HG02970 (cell line): Measurements from ENCODE around the gene KATNA1.

Source experiments
- ATAC-seq: cut with Tn5 transposase; IDR thresholded peaks from one replicate; pipeline ENCODE4 v1.9.1; 2021; ENCODE audit warnings: mild to moderate bottlenecking, moderate library complexity, moderate number of reproducible peaks; ENCODE audit not compliant: unreplicated experiment, low FRiP score

KATNA1 gene

GRCh38 chr6:149615805-149616204 lies 32.7 kb downstream of the KATNA1 start:
- ATAC-seq: no peak

DNA sequence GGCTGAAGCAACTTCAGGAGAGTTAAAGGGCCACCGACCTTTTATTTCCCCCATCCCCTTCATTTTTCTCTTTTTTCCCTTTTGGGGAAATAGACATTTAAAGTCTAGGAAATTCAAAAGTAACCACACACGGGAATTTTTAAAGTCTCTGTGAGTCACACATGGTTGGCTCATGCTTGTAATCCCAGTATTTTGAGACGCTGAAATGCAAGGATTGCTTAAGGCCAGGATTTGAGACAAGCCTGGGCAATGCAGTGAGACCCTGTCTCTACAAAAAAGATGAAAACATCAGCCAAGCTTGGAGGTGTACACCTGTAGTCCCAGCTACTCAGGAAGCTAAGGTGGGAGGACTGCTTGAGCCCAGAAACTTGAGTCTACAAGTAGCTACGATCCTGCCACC lies 34.2 kb downstream of the KATNA1 start:
- no peak for ATAC-seq

DNA sequence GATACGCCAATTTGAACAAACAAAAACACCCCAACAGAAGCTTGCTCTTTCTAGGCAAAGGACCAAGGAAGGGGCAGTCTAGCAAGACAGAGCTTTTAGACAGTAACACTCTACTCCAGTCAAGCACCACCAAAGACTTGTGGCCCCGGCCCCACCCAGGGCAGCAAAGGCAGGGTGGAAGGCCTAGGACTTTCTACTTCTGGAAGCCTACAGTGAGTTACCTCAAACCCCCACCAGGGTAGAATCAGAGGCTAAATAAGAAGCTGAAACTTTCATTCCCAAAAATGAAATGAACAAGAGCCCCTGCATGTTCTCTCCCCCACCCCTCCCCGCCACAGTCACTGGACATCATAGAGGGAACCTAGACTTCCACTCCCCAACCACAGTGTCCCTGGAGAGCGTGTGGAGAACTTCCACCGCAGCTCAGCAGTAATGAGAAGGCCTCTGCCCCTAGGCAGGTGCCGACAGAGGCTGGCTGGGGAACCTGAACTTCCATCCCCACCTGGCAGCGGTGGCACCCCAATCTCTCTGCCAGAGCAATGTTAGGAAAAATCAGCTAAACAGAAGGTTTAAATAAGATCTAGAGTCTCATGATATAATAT lies 40.0 kb downstream of the KATNA1 start:
- ATAC-seq: no peak

DNA sequence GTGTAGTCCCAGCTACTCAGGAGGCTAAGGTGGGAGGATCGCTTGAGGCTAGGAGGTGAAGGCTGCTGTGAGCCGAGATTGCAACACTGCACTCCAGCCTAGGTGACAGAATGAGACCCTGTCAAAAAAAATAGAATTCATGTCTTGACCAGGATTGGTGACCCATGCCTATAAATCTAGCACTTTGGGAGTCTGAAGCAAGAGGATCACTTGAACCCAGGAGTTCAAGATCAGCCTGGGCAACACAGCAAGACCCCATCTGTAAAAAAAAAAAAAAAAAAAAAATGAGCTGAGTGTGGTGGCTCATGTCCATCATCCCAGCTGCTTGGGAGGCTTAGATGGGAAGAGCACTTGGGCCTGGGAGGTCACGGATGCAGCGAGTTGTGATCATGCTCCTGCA lies 48.0 kb downstream of the KATNA1 start:
- ATAC-seq: no peak

DNA sequence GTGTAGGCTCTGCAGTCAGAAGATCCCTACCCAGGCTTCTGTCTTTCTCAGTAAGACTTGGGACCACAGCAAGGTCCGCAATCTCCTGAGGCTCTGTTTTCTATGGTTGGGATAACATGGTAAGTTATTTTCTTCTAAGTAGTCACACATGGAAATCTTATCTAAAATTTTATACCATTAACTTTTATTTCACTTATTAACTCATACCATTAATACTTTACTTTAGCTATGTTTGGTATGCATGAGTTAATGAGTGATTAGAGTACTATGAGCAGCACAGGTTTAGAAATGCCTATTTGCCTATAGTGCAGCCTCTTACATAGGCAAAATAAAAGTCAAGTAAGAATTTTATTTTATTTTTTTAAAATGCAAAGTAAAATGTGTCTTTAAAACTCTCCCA lies 55.1 kb downstream of the KATNA1 start:
- no peak for ATAC-seq

DNA sequence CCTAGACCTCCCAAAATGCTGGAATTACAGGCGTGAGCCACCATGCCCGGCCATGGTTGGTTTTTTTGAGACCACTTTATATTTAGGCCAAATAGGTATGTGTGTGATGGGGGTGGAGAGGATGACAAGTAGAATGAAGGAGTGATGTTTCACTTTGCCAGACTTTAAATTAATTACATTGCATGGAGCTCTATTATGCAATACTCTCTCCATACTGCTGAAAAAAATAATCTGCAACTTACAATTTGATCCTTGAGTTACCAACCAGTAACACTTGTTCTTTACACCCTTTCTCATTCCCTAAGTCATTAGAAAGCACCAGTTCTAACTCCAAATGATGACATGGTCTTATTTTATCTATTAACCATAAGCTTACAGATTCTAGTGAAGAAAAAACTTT lies 55.5 kb downstream of the KATNA1 start:
- ATAC-seq: no peak

- ATAC-seq: no peak
Measured at GRCh38 chr6:149586149-149586548, 62.4 kb downstream of the KATNA1 start.

GRCh38 chr6:149581349-149581748 lies 67.2 kb downstream of the KATNA1 start:
- ATAC-seq: no peak

DNA sequence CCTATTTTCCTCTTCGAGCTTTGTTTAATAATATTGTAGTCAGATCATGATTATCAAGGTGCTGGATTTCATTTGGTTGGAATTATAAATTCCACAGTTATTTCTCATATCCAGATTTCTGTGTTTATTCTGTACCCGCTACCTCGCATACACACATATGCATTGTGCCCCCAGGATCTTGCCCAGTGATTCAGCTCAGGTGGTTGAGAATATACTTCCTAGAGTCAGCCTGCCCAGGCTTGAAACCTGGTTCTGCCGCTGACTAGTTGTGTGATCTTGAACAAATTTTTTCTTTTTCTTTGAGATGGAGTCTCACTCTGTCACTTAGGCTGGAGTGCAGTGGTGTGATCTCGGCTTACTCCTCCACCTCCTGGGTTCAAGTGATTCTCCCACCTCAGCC lies 67.6 kb downstream of the KATNA1 start:
- ATAC-seq: no peak

DNA sequence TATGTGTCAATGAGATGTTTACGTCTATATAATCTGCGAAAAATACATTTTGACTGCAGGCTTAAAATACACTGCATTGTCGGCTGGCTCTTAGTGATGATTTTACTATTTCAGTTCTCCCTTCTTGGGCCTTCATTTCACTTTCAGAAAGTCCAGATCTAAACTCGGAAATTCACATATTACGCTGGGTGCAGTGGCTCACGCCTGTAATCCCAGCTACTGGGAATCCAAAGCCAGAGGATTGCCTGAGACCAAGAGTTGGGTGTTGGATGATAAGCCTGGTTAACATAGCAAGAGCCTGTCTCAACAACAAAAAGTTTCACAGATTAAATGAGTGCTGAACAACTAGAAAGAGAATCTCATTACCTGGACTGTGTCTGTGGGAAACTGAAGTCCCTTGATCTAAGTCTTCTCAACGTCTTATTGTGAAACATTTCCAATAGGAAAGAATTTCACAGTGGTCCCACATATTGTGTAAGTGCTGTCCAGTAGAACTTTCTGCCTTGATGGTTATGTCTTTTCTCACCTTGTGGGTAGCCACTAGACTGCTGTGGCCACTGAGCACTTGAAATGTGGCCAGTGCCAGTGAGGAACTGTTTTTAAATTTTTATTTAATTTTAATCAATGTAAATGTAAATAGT lies 80.4 kb downstream of the KATNA1 start:
- no peak for ATAC-seq

DNA sequence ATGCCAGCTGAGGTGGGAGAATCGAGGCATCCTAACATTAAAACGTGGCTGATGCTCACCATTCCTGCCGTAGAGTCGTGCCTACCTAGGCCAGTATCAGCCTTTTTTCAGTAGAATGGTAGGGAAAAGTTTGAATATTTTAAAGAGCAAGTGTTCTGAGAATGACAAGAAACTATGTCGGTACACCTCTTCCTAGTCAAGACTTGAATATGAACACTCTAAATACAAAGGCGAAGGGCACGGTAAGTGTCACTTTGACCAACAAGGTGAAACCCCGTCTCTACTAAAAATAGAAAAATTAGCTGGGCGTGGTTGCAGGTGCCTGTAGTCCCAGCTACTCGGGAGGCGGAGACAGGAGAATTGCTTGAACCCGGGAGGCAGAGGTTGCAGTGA lies 81.3 kb downstream of the KATNA1 start:
- ATAC-seq: no peak

GRCh38 chr6:149566410-149567193 lies 81.9 kb downstream of the KATNA1 start:
- ATAC-seq: peak; percentile 25

GRCh38 chr6:149565527-149566409 lies 82.7 kb downstream of the KATNA1 start, which contains the start of gene GINM1:
Gene GINM1 (plus strand): TSS chr6:149566375. CDS start chr6:149566415, 40 bp downstream.
- ATAC-seq: peak; percentile 86

DNA sequence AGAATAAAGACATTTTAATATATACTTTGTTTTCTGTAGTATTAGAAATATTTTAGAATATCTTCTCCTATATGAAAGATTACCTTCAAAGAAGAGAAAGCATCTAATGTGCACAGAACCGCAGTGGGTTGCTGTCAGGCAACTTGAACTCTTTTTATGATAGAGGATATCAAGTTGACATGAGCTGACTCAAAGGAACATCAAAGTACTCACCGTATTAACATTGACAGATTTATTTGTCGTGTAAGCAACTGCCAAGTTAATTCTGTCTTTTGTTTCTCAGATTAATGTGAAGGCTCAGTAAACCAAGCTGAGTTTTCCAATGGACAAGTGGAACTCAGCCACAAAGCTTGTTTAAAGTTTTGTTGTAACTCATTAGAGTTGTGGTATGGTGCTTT lies 84.6 kb downstream of the KATNA1 start:
- no peak for ATAC-seq

GRCh38 chr6:149563203-149563927 lies 85.1 kb downstream of the KATNA1 start:
- no peak for ATAC-seq

GRCh38 chr6:149560736-149561135 lies 87.8 kb downstream of the KATNA1 start:
- ATAC-seq: no peak

- no peak for ATAC-seq
Measured at GRCh38 chr6:149559389-149559788, 89.1 kb downstream of the KATNA1 start.

- ATAC-seq: no peak
Measured at GRCh38 chr6:149558029-149558428, 90.5 kb downstream of the KATNA1 start.

DNA sequence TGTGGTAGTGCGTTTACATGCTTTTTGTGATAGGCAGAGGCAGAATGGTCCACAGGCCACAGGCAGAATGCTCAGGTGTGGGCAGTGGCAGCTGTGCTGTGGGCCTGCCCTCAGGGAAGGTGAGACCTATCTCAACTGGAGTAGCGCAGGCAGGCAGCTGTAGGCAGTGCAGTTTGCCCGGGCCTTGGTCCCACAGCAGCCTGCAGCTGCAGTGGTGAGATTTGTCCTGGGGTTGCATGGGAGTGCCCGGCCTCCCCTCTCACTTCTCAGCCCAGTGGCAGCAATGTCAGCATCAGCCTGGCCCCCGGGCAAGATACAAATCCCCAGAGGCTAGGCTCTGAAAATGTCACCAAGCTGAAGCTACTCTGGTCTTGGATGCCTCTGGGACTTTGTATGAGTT lies 96.6 kb downstream of the KATNA1 start:
- no peak for ATAC-seq
